GM19468 (cell line): ENCODE data around the gene MAP4K4.

Experiments
- ATAC-seq: cut with Tn5 transposase; IDR thresholded peaks from one replicate; pipeline ENCODE4 v1.9.1; 2021; ENCODE audit warnings: mild to moderate bottlenecking, moderate library complexity, moderate number of reproducible peaks; ENCODE audit not compliant: unreplicated experiment; ENCODE audit errors: extremely low read depth

The MAP4K4 gene

DNA sequence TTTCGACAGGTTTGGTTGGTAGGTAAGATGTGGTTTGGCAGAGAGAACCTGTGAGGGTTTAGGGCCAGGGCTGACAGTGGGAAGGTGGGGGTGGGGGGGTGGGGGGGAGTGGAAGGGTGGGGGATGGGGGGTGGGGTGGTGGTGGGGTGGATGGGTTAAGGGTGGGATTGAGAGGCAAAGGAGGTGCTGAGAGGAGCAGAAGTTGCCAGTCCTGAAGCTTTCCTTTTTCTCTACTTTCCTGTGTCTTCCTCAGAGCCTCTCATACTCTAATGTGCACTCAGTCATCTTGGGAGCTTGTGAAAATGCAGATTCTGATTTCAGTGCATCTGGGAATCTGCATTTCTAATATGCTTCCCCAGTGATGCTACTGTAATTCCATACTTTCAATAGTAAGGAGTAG lies 21.0 kb downstream of the MAP4K4 start:
- no peak for ATAC-seq

DNA sequence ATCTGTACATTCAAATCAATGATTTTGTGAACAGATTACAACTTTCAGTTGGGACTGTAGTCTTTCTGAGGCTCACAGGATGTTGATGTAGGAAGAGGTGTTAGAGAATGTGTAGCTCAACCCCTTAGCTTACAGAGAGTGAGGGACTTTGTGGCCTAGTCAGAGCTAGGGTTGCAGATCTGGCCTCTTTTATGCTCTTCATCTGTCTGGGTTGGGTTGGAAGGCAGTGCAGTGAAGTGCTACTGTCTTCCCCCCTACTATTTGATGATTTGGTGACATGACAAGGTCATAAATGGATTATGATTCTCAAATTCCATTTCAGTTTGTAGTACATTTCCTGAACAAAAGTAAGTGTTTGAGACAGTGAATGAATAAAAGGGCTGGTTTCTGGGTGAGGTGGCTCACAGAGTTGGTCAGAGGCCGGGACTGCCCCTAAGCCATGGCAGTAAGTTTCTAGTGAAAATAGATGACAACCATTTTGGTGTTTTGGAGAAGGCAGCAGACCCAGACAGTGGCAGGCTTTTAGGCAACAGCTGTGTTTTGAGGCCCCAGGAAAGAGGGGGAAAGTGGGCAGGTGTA lies 21.6 kb downstream of the MAP4K4 start:
- ATAC-seq = no peak

DNA sequence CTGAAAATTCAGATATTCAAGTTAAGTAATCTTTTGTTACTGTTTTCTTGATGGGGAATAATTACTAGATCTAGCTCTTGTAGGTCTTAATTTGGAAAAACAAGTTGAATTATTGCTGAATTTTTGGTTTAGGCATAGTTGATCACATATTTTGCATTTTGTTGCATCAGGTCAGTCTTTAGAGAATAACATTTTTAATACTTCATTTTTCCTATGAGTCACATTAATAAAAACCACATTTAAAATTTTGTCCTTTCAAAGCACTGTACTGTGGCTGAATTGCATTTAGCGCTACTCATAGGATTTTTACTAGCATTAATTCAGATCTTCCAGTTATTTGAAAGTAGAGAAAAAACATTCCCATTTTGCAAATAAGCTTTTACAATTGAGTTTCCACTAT lies 23.2 kb downstream of the MAP4K4 start:
- no peak for ATAC-seq

DNA sequence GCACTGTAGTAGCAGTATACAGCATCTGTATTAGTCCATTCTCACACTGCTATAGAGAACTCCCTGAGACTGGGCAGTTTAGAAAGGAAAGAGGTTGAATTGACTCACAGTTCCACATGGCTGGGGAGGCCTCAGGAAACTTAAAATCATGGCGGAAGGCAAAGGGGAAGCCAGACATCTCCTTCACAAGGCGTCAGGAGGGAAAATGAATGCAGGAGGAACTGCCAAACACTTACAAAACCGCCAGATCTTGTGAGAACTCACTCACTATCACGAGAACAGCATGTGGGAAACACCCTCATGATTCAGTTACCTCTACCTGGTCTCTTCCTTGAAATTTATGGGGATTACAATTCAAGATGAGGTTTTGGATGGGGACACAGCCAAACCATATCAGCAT lies 25.4 kb downstream of the MAP4K4 start:
- ATAC-seq = no peak

DNA sequence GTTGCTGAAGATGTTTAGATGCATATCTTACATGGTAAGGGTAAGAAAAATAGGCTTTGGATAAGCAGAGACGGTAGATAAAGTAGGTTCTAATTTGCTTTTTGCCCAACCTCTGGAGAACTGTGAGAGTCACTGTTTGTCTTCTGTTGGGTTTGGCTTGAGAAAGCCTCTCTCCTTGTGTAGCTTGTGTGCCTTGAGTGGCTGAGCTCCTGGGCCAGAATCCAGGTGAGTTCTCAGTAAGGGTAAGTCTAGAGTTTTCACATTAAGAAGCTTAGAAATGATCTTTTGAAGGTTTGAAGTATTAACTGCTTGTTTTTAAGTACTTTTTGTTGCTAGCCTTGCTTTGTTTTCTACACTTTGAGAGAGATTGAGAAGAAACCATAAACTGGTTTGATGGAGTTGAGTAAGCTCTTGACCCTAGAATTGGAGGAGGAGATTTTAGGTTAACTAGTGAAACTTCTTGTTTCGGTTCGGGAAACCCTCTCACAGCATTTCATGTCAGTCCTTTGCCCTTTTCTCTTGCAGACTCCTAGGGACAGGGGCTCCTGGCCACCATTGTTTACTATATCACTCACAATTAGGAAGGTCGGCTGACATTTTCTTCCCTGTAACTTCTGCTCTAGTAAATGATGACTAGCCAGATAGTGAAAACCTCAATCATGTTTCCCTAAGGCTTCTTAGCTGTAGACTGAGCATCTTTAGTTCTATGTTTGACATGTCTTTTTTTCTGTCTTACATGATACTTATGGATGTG lies 26.0 kb downstream of the MAP4K4 start:
- ATAC-seq = no peak

DNA sequence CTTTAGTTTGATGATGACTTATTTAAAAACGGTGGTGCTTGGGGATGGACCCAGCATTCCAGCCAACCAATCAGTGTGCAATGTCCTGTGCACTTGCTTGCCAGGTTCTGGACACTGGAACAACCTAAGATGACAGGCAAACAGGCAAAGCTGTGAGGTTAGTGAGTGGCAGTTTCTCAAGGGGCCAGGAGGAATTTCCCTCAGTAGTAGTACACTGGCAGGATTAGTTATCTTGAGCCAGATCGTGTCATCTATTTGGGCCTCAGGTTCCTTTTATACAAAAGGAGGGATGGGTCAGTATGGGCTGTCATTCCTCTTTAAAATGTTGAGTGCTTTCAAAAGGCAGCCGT lies 26.6 kb downstream of the MAP4K4 start:
- ATAC-seq = no peak

DNA sequence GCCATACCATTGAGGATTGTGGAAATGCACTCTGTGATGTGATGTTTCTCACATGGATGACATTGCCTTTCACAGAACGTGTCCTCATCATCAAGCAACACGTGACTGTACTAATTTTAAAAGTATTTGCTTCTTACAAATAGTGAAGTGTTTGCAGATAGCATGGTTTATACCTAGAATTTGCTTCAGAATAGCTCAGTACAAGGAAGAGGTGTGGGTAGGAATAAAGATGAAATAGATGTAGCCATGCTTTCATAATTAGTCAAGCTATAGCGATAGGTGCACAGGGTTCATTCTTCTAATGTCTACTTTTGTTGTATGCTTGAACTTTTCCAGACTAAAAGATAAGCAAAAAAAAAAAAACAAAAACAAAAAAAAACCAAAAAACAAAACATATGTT lies 27.5 kb downstream of the MAP4K4 start:
- no peak for ATAC-seq

DNA sequence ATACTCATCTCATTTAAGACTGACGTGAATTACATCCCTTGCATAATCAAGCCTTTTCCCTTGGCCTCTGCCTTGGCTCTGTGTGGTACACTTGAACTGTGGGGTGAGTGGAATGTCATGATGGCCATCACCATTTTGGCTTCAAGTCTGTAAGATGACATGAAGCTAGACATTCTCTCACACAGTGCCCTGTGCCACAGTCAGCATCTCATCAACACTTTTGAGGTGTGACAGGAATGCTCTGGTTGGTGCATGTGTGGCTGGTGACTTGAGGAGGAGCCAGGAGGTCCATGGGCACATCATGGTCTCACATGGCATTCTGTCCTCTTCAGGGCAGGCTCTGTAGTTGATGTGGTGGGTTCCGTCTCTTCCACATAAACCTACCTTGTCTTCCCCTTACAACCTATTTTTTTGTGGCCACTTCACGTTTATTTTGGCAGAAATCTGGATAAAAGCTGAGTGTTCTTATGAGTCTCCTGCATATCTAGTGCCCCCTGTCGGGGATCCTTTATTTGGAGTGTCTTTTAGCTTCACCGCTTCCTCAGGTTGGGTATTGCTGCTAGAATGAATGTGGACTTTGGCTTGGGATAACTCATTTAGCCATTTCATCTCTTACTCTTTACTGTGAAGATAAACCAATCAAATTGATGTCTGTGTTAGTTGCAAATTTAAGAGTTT lies 28.1 kb downstream of the MAP4K4 start:
- no peak for ATAC-seq

DNA sequence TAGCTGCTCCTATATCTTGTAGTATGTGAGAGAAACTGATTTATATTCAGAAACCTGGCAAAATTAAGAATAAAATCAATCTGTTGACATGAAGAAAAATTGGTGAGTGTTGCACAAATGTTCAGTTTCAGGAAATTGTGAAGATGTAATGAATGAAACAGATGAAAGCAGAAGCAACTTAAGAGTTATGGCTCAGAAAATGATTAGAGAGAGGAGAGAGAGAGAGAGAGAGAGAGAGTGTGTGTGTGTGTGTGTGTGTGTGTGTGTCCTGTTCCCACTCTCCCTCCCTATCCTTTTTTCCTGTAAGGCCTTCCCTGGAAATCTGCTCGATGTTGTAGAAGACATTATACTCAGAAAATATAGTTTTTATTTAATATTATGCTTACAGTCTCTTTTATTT lies 31.4 kb downstream of the MAP4K4 start:
- ATAC-seq = no peak

DNA sequence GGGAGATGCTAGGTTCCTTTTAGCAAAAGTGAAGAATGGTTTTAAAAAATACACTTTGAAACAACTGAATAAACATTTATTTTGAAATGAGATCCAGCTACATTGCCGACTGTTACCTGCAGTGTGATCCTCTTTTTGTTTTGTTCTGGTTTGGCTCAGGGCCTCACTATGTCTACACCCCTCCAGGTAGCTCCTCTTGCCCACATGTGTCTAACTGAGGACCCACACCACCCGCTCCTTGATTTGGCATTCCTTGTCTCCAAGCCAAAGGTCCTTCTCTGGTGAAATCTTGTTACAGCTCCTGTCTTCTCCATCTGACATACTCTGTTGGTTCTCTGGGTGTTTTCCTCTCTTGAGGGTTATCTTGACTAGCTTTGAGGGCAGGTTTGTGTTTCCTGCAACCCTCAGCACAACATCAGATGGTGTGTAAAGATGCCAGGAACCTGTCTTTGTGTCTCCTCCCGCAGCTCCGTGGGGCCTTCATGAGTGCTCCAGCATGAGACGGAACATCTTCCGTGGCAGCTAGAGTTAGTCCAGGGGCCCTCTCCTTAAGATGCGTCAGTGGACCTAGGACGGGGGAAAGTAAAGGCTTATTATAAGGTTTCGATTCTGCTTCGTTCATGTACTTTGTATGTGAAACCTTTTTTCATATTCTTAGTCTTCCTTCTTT lies 32.1 kb downstream of the MAP4K4 start:
- ATAC-seq = no peak

DNA sequence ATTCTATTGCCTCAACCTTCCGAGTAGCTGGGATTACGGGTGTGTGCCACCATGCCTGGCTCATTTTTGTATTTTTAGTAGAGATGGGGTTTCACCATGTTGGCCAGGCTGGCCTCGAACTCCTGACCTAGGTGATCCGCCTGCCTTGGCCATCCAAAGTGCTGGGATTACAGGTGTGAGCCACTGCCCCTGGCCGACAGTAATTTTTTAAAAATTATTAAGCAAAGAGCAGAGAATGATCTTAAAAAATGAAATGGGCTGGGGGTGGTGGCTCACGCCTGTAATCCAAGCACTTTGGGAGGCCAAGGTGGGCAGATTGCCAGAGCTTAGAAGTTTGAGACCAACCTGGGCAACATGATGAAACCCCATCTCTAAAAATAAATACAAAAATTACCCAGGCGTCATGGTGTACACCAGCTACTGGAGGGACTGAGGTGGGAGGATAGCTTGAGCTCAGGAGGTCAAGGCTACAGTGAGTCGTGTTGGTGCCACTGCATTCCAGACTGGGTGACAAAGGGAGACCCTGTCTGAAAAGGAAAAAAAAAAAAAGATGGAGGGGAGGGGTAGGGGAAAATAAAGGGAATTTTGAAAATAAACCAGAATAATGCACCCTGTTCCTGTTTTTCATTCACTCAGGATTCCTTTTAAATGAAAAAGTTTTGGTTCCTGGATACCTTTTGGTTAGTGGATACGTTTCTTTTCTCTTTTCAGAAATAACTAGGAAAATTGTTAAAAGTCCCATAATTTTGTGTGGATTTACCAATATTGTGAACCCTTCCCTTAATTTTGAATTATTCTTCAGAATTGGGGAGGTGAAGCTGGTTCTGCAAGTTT lies 33.9 kb downstream of the MAP4K4 start:
- ATAC-seq = no peak

DNA sequence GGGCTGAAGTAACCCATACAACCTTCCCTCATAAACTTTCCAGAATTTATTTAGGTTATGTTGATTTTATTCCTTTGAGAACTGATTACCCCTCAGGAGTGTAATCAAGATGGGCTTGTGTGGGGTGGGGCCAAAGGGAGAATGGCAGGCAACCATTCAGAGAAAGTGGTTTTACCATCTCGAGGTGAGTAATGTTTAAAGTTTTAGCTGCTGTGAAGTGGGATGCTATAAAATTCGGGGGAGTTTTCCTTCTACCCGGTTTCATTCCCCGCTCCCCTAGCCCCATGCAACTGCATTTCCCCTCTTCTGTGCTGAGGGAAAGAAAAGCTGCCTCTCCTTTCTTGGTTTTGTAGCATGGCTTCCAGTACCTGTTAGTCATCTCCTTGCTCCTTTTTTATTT lies 34.7 kb downstream of the MAP4K4 start:
- no peak for ATAC-seq

DNA sequence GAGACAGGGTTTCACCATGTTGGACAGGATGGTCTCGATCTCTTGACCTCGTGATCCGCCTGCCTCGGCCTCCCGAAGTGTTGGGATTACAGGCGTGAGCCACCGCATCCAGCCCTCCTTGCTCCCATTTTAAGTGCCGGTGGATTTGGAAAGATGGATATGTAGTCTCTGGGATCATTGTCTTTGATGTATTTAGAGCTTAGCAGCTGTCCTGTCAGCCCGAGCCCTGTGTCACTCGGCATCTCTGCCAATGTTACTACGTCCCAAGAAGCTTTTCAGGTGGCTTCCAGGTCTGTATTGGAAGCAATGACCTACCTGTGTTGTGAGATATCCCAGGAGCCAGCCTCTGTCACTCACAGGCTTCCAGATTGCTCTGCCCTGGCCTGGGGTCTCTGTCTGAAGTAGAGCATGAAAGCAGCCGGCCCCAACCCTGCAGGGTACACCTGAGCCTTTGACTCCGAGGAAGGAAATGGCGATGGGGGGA lies 35.3 kb downstream of the MAP4K4 start:
- ATAC-seq = no peak

DNA sequence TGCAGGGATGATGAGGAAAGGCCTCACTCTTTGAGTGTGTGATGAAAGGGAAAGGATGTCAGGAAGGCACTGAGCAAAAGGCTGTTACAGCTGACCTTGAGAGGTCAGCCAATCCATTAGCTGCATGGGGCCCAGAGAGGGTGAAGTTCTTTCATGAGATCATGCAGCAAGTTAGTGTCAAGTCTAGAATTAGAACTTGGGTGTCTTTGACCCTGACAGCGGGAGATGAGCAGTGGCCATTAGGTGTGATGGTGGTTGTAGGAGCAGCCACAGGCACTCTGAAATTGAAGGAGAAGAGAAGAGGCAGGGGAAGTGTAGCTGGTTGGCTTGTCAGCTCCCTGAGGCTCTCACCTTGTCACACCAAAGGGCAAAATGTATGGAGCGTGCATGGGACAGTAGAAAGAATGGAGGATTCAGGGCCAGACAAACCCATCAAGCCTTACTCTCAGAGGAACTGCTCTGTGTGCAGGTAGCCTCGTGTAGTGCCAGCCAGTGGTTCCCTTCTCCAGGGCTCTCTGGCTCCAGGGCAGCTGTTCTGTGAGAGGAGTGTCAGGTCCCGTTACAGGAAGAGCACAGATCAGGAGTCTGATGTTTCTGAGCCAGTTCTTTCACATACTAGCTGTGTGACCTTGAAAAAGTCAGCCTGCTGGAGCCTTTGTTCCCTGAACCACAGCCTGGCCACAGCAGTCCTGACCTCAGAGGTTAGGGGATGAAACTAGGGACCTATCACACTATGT lies 35.9 kb downstream of the MAP4K4 start:
- ATAC-seq = no peak

DNA sequence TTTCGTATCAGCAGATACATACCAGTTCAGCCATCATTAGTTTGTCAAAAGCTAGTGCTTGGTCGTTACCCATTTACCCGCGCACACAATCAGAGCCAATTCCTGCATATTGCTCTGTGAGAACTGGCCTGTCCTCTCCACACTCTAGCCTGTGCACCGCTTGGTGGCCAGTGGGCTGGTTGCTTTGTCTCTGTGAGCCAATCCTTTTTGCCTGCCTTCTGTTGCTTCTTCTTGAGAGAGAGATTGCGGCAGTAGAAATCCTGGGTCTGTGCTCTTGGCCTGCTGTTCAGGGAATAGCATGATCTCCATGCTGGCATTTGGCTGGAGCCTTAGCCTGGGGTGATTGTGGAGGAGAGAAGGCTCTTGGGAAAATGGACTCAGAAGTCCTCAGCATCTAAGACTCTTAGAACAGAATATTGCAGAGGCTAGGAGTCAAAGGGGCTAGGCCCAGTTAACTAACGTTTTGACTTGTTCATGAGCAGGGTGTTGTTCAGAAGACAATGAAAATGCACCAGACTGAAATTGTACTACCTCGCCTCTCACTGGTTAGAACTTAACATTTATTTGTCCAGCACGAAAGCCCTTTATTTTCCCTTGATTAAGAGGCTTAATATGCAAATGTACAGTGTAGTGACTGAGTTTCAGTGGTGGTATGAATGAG lies 37.1 kb downstream of the MAP4K4 start:
- ATAC-seq = no peak

DNA sequence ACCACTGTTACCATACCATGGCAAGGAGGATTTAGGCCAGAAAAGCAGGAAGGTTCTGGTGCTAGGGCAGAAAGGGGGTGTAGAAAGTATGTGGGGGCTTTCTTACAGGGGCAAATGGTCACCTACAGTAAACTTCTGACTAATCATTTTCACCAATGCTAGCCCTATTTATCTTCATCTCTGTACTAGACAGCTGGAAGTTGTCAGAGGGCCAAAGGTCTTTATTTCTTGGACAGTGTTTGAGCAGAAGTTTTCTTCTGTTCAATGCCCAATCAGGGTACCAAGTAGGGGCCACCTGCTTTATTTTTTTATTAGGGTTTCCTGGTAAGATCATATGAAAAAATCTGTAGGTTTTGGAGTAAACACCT lies 37.6 kb downstream of the MAP4K4 start:
- no peak for ATAC-seq

DNA sequence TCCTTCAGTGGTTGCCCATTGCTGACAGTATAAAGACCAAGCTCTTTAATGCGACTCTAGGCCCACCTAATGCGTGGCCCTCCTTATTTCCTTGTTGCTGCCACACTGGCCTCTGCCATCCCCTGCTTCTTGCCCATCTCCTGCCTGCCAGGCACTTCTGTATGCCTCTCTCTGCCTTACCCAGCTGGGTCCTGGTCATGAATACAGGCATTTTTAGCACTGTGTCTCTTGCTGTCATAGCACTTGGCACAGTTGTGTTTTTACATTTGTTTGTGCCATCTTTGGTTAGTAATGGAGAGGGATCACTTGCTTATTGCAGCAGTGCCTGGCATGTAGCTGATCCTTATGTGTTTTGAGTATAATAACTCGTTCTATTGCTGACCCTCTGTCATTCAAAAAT lies 38.7 kb downstream of the MAP4K4 start:
- no peak for ATAC-seq

DNA sequence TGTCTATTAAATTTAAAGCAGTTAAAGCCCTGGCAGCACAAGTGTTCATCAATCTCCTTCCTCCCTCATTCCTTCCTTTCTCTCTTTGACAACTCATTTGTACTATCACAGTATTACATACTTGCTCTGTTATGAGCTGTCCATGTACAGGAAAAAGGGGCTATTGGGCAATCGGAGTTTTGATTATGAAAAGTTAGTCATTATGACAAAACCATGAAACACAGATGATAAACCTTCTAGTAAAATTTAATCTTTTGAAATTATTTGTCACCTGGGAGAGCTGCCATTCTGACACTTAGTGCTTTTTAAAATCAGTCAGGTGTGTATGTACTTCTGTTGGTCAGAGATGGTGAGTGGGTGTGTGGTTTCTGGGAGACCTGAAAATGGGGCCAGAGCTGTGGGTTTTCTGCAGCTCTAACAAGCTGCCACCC lies 39.4 kb downstream of the MAP4K4 start:
- ATAC-seq = no peak
